ENCODE data around the gene ABCA1. TPM values are rescaled to one million over a fixed set of nuclear protein-coding genes. Genes with fewer than 3 reads are reported as not detected.
A peak's percentile ranks its signal among the peaks of the same experiment; 100 is the strongest.

The ABCA1 gene
- total and polyA plus RNA-seq, 2 of the 13 experiments (the other 11 are each of a cell fraction or from before 2014, with no cell fraction given), result 26.8 to 63.8 TPM

GRCh38 chr9:104968025-104968982, 40.3 kb upstream of the ABCA1 start (continued):
- TF ChIP-seq HBP1 (CRISPR knock-in tag; IDR thresholded peaks at IDR 0.05; ENCODE audit: low read depth) (no peak), ZBTB1 (CRISPR knock-in tag; IDR thresholded peaks at IDR 0.05; ENCODE audit: borderline replicate concordance) (no peak), HES4 (CRISPR knock-in tag; IDR thresholded peaks at IDR 0.05; ENCODE audit: borderline replicate concordance) (no peak), FOXK2 (IDR thresholded peaks at IDR 0.05) (no peak), ZNF296 (CRISPR knock-in tag; conservative IDR thresholded peaks at IDR 0.05) (no peak), ARID3A (IDR thresholded peaks at IDR 0.05; ENCODE audit: low read depth, low read length) (no peak), STAG1 (CRISPR knock-in tag; IDR thresholded peaks at IDR 0.05) (no peak), ZFP62 (CRISPR knock-in tag; IDR thresholded peaks at IDR 0.05) (no peak), ZBTB40 (IDR thresholded peaks at IDR 0.05) (no peak), ZBTB40 (CRISPR knock-in tag; IDR thresholded peaks at IDR 0.05) (0 out of 2 replicates have a peak, but pooled peaks have one; percentile 39), MAFF (IDR thresholded peaks at IDR 0.05; ENCODE audit: low read depth, low read length) (no peak; the same call in 1 of the 2 replicates), MXD3 (CRISPR knock-in tag; IDR thresholded peaks at IDR 0.05) (peak; percentile 45; the same call in 1 of the 2 replicates), ZUFSP (CRISPR knock-in tag; IDR thresholded peaks at IDR 0.05; ENCODE audit: borderline replicate concordance) (no peak), SALL1 (CRISPR knock-in tag; IDR thresholded peaks at IDR 0.05) (peak; percentile 52)
